EH (cell line): ENCODE results near the gene GNPTG.

ENCODE experiments used
- DNase-seq: peaks from one replicate; pipeline ENCODE4 v3.0.0-alpha.2; 2015; ENCODE audit warnings: low read depth

GNPTG gene

DNA sequence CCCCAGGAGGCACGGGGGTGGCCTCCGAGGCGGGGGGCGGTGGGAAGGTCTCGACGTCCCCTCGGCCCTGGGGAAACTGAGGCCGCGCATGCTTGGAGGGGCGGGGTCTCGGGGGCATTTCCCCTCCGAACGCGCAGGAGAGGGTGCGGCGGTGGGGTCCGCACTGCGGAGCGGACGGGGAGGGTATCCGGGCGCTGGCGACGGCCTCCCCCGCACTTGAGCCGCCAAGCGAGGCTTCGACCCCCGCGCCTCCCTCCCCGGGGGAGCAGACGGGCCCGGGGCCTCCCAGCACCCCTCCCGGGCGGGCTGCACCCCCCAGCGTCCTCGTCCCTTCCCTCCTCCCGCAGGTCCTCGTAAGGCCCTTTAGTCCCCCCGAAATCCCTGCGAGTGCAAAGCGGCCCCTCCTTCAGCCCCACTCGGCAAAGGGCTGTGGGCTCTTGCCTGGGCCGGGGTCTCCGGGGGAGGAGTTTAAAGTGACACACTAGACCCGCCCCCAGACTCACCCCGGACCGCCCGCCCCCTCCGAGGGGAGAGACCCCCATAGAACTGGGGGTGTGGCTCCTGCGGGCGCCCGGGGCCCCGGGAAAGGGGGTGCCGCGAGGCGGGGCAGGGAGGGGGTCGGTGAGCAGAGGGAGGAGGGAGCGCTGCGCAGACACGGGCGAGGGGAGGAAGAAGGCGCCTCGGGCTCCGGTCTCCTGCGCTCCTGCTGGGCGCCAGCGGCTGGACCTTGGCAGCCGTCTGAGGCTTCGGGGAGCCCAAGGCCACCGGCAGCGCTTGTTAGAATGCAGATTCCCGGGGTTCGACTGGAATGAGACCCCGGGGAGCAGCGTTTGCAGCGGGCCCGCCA, 17.7 kb upstream of the GNPTG start:
- DNase-seq, result no peak

- no peak for DNase-seq
Measured at GRCh38 chr16:1334739-1335138, 17.0 kb upstream of the GNPTG start.

GRCh38 chr16:1335211-1335971, 16.3 kb upstream of the GNPTG start:
- DNase-seq, result no peak

- no peak for DNase-seq
Measured at GRCh38 chr16:1335996-1336395, 15.7 kb upstream of the GNPTG start.

- DNase-seq, result no peak
Measured at GRCh38 chr16:1336619-1337018, 15.1 kb upstream of the GNPTG start.

DNA sequence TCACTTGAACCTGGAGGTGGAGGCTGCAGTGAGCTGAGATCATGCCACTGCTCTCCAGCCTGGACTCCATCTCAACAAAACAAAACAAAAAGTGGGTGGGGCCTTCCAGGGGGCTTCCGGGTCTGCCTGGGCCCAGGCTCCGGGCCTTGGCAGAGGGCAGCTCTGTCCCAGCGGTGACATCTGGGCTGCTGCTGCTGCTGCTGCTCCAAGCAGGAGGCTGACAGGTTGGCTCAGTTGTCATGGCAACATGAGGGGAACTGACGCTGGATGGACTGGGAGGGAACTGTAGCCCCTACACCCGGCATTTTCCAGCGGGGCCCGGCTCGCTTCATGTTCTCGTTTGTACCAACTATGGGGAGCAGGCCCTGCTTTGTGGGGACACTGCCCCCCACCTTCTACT, 14.2 kb upstream of the GNPTG start:
- DNase-seq, result no peak

DNA sequence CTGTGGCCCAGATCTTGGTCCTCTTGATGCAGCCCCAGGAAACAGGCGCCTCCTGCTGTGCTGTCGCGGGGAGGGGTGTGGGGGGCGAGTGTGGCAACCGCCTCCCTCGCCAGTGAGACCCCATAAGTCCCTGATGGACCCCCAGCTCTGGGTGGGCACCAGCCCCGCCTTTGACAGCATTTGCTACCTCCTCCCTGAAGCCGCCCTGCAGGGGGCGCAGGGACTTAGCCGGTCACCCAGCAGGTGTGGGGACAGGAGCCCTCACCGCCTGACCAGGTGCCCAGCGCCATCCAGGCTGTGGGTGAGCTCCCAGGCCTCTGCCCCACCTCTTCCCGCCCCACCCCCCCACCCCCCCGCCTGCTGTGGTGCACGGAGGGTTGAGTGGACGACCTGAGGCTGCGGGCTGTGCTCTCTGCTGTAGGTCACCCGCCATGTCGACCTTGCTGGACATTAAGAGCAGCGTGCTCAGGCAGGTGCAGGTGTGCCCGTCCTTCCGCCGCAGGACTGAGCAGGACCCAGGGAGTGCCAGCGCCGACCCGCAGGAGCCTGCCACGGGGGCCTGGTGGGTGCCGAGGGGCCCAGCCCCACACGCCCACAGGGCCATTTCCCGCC, 13.5 kb upstream of the GNPTG start:
- peak; percentile 22 for DNase-seq

- no peak for DNase-seq
Measured at GRCh38 chr16:1338855-1339675, 12.7 kb upstream of the GNPTG start.

GRCh38 chr16:1340730-1341494, 10.8 kb upstream of the GNPTG start:
- no peak for DNase-seq

GRCh38 chr16:1341495-1342420, 10.0 kb upstream of the GNPTG start:
- no peak for DNase-seq

GRCh38 chr16:1342526-1343427, 9.0 kb upstream of the GNPTG start:
- DNase-seq, result peak; percentile 93

GRCh38 chr16:1343428-1344242, 8.1 kb upstream of the GNPTG start:
- no peak for DNase-seq

- DNase-seq, result no peak
Measured at GRCh38 chr16:1344499-1344898, 7.2 kb upstream of the GNPTG start.

DNA sequence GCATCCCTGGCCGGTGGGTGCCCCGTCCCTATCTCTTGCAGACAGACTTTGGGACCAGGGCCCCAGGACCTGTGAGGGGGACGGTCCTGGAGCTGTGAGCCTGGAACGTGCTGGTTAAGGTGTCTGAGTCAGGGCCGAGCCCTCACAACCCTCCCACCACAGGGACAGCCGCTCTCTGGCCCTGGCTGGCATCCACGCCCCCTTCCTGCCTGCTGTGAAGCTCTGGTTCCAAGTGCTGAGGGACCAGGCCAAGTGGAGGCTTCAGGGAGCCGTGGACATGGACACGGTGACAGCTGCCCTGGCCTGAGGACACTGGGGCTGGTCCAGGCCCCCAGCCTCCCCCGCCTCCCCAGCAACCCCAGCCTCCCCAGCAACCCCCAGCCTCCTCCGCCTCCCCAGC, 6.6 kb upstream of the GNPTG start:
- peak; percentile 17 for DNase-seq

GRCh38 chr16:1345651-1346421, 5.9 kb upstream of the GNPTG start:
- no peak for DNase-seq

- DNase-seq, result no peak
Measured at GRCh38 chr16:1346422-1347285, 5.1 kb upstream of the GNPTG start.
